COLO829 (cell line): ENCODE results near the gene S100B.

Source experiments
- DNase-seq: peaks from one replicate; pipeline ENCODE4 v3.0.0; 2012; ENCODE audit warnings: low spot score

S100B gene

GRCh38 chr21:46627726-46628125 lies 22.8 kb upstream of the S100B start:
- DNase-seq: no peak

GRCh38 chr21:46626975-46627501 lies 22.2 kb upstream of the S100B start:
- DNase-seq: no peak

GRCh38 chr21:46626536-46626935 lies 21.7 kb upstream of the S100B start:
- DNase-seq: no peak

- no peak for DNase-seq
Measured at GRCh38 chr21:46625759-46626158, 20.9 kb upstream of the S100B start.

GRCh38 chr21:46624050-46624449 lies 19.2 kb upstream of the S100B start:
- no peak for DNase-seq

- peak; percentile 91 for DNase-seq
Measured at GRCh38 chr21:46622226-46622625, 17.3 kb upstream of the S100B start.

GRCh38 chr21:46621457-46622182 lies 16.7 kb upstream of the S100B start:
- DNase-seq: peak; percentile 72

GRCh38 chr21:46620846-46621245 lies 16.0 kb upstream of the S100B start:
- DNase-seq: no peak

- no peak for DNase-seq
Measured at GRCh38 chr21:46619846-46620245, 15.0 kb upstream of the S100B start.

- DNase-seq: no peak
Measured at GRCh38 chr21:46618738-46619379, 14.0 kb upstream of the S100B start.

GRCh38 chr21:46617267-46618051 lies 12.6 kb upstream of the S100B start:
- no peak for DNase-seq

GRCh38 chr21:46616656-46617055 lies 11.8 kb upstream of the S100B start:
- no peak for DNase-seq

GRCh38 chr21:46616050-46616449 lies 11.2 kb upstream of the S100B start:
- DNase-seq: no peak

GRCh38 chr21:46613391-46613790 lies 8.5 kb upstream of the S100B start:
- DNase-seq: no peak

GRCh38 chr21:46610018-46610701 lies 5.3 kb upstream of the S100B start:
- DNase-seq: no peak

- DNase-seq: no peak
Measured at GRCh38 chr21:46608672-46609111, 3.8 kb upstream of the S100B start.

- DNase-seq: no peak
Measured at GRCh38 chr21:46607636-46608035, 2.8 kb upstream of the S100B start.

- DNase-seq: no peak
Measured at GRCh38 chr21:46606427-46606813, 1.5 kb upstream of the S100B start.

GRCh38 chr21:46605767-46606426 lies 1.0 kb upstream of the S100B start:
- DNase-seq: no peak

- DNase-seq: no peak
Measured at GRCh38 chr21:46604329-46604974, 430 bp downstream of the S100B start.

GRCh38 chr21:46603228-46603627 lies 1.7 kb downstream of the S100B start:
- peak; percentile 59 for DNase-seq
